Hepatocyte (in vitro differentiated cells): ENCODE data around the gene METTL6. TPM values are rescaled to one million over a fixed set of nuclear protein-coding genes. Genes with fewer than 3 reads are reported as not detected.

Experiments
- DNase-seq: peaks from one replicate; pipeline ENCODE4 v3.0.0-alpha.2; 2016; ENCODE audit warnings: low spot score
- H2AFZ ChIP-seq: fragments of 200-600 bp; sonication (generic); 2 replicates; pipeline ENCODE4 v1.6.0; 2016; ENCODE audit warnings: antibody characterized with exemption, mild to moderate bottlenecking
- H3K27ac ChIP-seq: fragments of 200-600 bp; sonication (generic); 2 replicates; pipeline ENCODE4 v1.5.1; 2016; ENCODE audit warnings: mild to moderate bottlenecking
- H3K27me3 ChIP-seq: fragments of 200-600 bp; sonication (generic); 2 replicates; pipeline ENCODE4 v1.6.1; 2016
- H3K36me3 ChIP-seq: fragments of 200-600 bp; sonication (generic); replicated peaks from 2 replicates; pipeline ENCODE4 v1.5.1; 2016; ENCODE audit warnings: low read depth; ENCODE audit not compliant: insufficient read depth
- H3K4me1 ChIP-seq: fragments of 200-600 bp; sonication (generic); 2 replicates; pipeline ENCODE4 v1.5.1; 2016; ENCODE audit warnings: mild to moderate bottlenecking, moderate library complexity; ENCODE audit not compliant: insufficient read depth
- H3K4me2 ChIP-seq: fragments of 200-600 bp; sonication (generic); 2 replicates; pipeline ENCODE4 v1.6.0; 2016
- H3K4me3 ChIP-seq: fragments of 200-600 bp; sonication (generic); 2 replicates; pipeline ENCODE4 v1.5.1; 2016; ENCODE audit warnings: mild to moderate bottlenecking
- H3K79me2 ChIP-seq: fragments of 200-600 bp; sonication (generic); 2 replicates; pipeline ENCODE4 v1.6.0; 2017; ENCODE audit warnings: mild to moderate bottlenecking
- H3K9me2 ChIP-seq: fragments of 200-600 bp; sonication (generic); replicated peaks from 2 replicates; pipeline ENCODE4 v1.6.0; 2017; ENCODE audit warnings: mild to moderate bottlenecking; ENCODE audit not compliant: insufficient read depth
- H3K9me3 ChIP-seq: fragments of 200-600 bp; sonication (generic); 2 replicates; pipeline ENCODE4 v1.5.1; 2016; ENCODE audit warnings: low read depth, mild to moderate bottlenecking
- H4K20me1 ChIP-seq: fragments of 200-600 bp; sonication (generic); 2 replicates; pipeline ENCODE4 v1.6.0; 2016; ENCODE audit warnings: mild to moderate bottlenecking; ENCODE audit not compliant: insufficient read depth, poor library complexity, severe bottlenecking
- CTCF ChIP-seq: fragments of 200-600 bp; sonication (generic); IDR thresholded peaks from 2 replicates; pipeline ENCODE4 v1.5.1; 2016; ENCODE audit warnings: antibody characterized with exemption, mild to moderate bottlenecking; ENCODE audit not compliant: poor library complexity
- EZH2 ChIP-seq: fragments of 200-600 bp; sonication (generic); IDR thresholded peaks from 2 replicates; pipeline ENCODE4 v1.6.1; 2016; ENCODE audit warnings: antibody characterized with exemption, mild to moderate bottlenecking, borderline replicate concordance
- EZH2phosphoT487 ChIP-seq: fragments of 200-600 bp; sonication (generic); IDR thresholded peaks from one replicate; pipeline ENCODE4 v1.6.1; 2018; ENCODE audit warnings: antibody characterized with exemption, mild to moderate bottlenecking, low read depth, moderate library complexity; ENCODE audit not compliant: unreplicated experiment, severe bottlenecking
- WGBS: methylation state at CpG from one replicate; pipeline ENCODE4 v1.1.6; 2016; ENCODE audit warnings: low lambda C conversion rate; ENCODE audit errors: missing lambda C conversion rate; 5-methylcytosine and 5-hydroxymethylcytosine counted together
- polyA plus RNA-seq: library from polyadenylated mRNA; unstranded; fragments of >200 nt; fragmentation: Nextera tagmentation; extraction: Ambion mirVana; gene quantifications from 2 replicates; pipeline ENCODE4 v1.2.1, GENCODE V29; 2016
- total RNA-seq: library from RNA; depleted of rRNA; stranded (reverse); fragments of >200 nt; gene quantifications from 2 replicates; pipeline ENCODE4 v1.2.3, GENCODE V29; 2014

METTL6 gene
- total and polyA plus RNA-seq, 2 experiments from 2014 or later, result 13.4 to 21.4 TPM

- 93% methylated on average over 3 of the region's 3 CpGs for WGBS
Observed at GRCh38 chr3:15449489-15450224, 22.3 kb upstream of the METTL6 start.

GRCh38 chr3:15443826-15444524 lies 16.6 kb upstream of the METTL6 start:
- WGBS, result 89% methylated on average over 4 of the region's 4 CpGs
- no peaks in the 10 kb centered on the region for H3K36me3 ChIP-seq
- no peak overlapping the region for H3K27ac ChIP-seq
- no peaks in the 10 kb centered on the region for H3K4me1 ChIP-seq
- H4K20me1 ChIP-seq, result no peaks in the 10 kb centered on the region
- TF ChIP-seq EZH2, result no peak
- TF ChIP-seq CTCF, result no peak
- TF ChIP-seq EZH2phosphoT487, result no peak
- no peaks in the 10 kb centered on the region for H3K79me2 ChIP-seq
- H3K9me2 ChIP-seq, result no peaks in the 10 kb centered on the region
- no peak overlapping the region for H3K4me3 ChIP-seq
- no peaks in the 10 kb centered on the region for H3K9me3 ChIP-seq
- no peak overlapping the region for H2AFZ ChIP-seq
- no peaks in the 10 kb centered on the region for H3K27me3 ChIP-seq
- no peak overlapping the region for H3K4me2 ChIP-seq
- DNase-seq, result no peak

More at GRCh38 chr3:15449489-15450224, 22.3 kb upstream of the METTL6 start:
- Histone ChIP-seq H3K9me2 (no peaks in the 10 kb centered on the region), H3K27me3 (no peaks in the 10 kb centered on the region), H3K27ac (no peak overlapping the region), H3K79me2 (no peaks in the 10 kb centered on the region), H3K9me3 (no peaks in the 10 kb centered on the region), H2AFZ (no peak overlapping the region), H3K4me3 (no peak overlapping the region), H3K4me2 (no peak overlapping the region), H3K36me3 (no peaks in the 10 kb centered on the region), H3K4me1 (no peaks in the 10 kb centered on the region), H4K20me1 (no peaks in the 10 kb centered on the region)
- DNase-seq, result no peak
- TF ChIP-seq EZH2phosphoT487 (no peak), CTCF (no peak), EZH2 (no peak)

GRCh38 chr3:15440891-15441290 lies 13.5 kb upstream of the METTL6 start:
- no peaks in the 10 kb centered on the region for H3K4me1 ChIP-seq
- no peak overlapping the region for H3K27ac ChIP-seq
- H3K4me3 ChIP-seq, result no peak overlapping the region
- H3K27me3 ChIP-seq, result no peaks in the 10 kb centered on the region
- TF ChIP-seq EZH2 (no peak), EZH2phosphoT487 (no peak), CTCF (no peak)
- H2AFZ ChIP-seq, result no peak overlapping the region
- DNase-seq, result no peak
- WGBS, result 91% methylated on average over 4 of the region's 4 CpGs
- H3K36me3 ChIP-seq, result no peaks in the 10 kb centered on the region
- no peaks in the 10 kb centered on the region for H4K20me1 ChIP-seq
- H3K9me2 ChIP-seq, result no peaks in the 10 kb centered on the region
- H3K9me3 ChIP-seq, result no peaks in the 10 kb centered on the region
- no peaks in the 10 kb centered on the region for H3K79me2 ChIP-seq
- H3K4me2 ChIP-seq, result no peak overlapping the region
